NT2/D1 (cell line): ENCODE data around the gene ELOVL7.
"Not testable (repeated sequence)": the region's sequence is repeated elsewhere in the genome, so short reads cannot be mapped to it uniquely, and the experiment has no call there.

Experiments
- DNase-seq: peaks from one replicate; pipeline ENCODE4 v3.0.0-alpha.2; 2011; ENCODE audit warnings: low read depth, low spot score
- H3K27me3 ChIP-seq: 2 replicates; pipeline ENCODE4 v1.6.0; 2011; ENCODE audit warnings: mild to moderate bottlenecking; ENCODE audit not compliant: insufficient read length, insufficient read depth
- H3K36me3 ChIP-seq: 2 replicates; pipeline ENCODE4 v1.6.1; 2011; ENCODE audit warnings: mild to moderate bottlenecking, low read length, mixed read lengths; ENCODE audit not compliant: insufficient read depth, insufficient read length
- H3K4me1 ChIP-seq: 2 replicates; pipeline ENCODE4 v1.5.1; 2011; ENCODE audit not compliant: insufficient read depth, insufficient read length
- H3K4me3 ChIP-seq: 2 replicates; pipeline ENCODE4 v1.5.1; 2011; ENCODE audit warnings: low read depth; ENCODE audit not compliant: insufficient read length
- H3K9ac ChIP-seq: 2 replicates; pipeline ENCODE4 v1.6.0; 2011; ENCODE audit warnings: low read depth; ENCODE audit not compliant: insufficient read length
- H3K9me3 ChIP-seq: 2 replicates; pipeline ENCODE4 v1.5.1; 2011; ENCODE audit warnings: mild to moderate bottlenecking, low read length; ENCODE audit not compliant: insufficient read depth
- SUZ12 ChIP-seq: IDR thresholded peaks from 2 replicates; pipeline ENCODE4 v1.6.1; 2011; ENCODE audit not compliant: insufficient read length, insufficient read depth; ENCODE audit errors: extremely low read depth
- YY1 ChIP-seq: IDR thresholded peaks from 2 replicates; pipeline ENCODE4 v1.6.1; 2011; ENCODE audit not compliant: insufficient read length, insufficient read depth
- ZNF274 ChIP-seq: IDR thresholded peaks from 2 replicates; pipeline ENCODE4 v1.6.1; 2011; ENCODE audit warnings: mild to moderate bottlenecking, low read depth, low read length

The ELOVL7 gene

DNA sequence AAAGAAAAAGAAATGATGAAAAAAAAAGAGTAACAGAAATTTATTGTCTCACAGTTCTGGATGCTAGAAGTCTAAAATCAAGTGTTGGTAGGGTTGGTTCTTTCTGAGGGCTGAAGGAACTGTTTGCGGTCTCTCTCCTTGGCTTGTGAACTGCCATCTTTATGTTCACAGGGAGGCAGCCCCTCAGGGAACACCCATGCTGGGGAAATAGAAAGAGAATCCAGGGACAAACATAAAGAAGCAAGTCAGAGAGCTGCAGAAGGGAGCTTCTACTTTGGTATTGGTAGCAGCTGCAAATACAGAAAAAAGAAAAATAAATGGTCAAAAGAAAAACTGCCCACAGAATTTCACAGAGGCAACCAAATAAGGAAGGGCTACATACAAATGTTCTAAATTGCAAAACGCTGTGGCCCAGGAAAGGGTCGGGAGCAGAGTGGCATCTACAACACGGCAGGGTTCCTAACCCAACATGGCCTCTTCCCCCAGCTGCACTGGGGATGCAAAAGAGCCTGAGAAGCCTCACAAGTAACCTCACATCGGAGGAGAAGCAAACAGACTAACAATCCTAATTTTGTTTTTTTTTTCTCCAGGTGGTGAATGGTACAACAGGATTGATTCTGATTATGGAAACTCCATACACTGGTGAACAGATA is 37.4 kb downstream of the ELOVL7 start:
- H3K36me3 ChIP-seq: no peaks in the 10 kb centered on the region
- H3K9me3 ChIP-seq: no peaks in the 10 kb centered on the region
- H3K4me1 ChIP-seq: no peaks in the 10 kb centered on the region
- DNase-seq: no peak
- TF ChIP-seq YY1: no peak
- no peak for TF ChIP-seq ZNF274
- no peak for TF ChIP-seq SUZ12
- H3K4me3 ChIP-seq: no peak overlapping the region
- H3K27me3 ChIP-seq: no peaks in the 10 kb centered on the region
- no peak overlapping the region for H3K9ac ChIP-seq

DNA sequence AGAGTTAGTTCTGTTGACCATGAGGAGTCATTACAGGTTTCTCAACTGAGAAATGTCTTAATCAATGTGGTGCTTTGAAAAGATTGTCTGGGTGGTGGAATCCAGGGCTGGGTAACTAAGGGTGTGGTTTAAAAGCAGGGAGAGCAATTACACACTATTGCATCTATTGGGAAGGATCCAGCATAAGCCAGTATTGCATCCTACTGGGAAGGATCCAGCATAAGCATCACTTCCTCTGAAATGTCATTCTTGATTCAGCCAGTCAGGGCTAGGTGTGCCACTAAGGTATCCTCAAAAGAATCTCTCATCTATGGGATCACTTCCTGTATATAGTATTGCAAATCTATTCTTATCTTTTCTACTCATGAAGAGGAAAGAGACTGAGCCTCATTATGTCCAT is 38.6 kb downstream of the ELOVL7 start:
- H3K4me3 ChIP-seq: no peak overlapping the region
- H3K36me3 ChIP-seq: no peaks in the 10 kb centered on the region
- H3K9ac ChIP-seq: no peak overlapping the region
- H3K9me3 ChIP-seq: no peaks in the 10 kb centered on the region
- no peaks in the 10 kb centered on the region for H3K27me3 ChIP-seq
- H3K4me1 ChIP-seq: no peaks in the 10 kb centered on the region
- TF ChIP-seq SUZ12: no peak
- TF ChIP-seq ZNF274: no peak
- no peak for TF ChIP-seq YY1
- no peak for DNase-seq

DNA sequence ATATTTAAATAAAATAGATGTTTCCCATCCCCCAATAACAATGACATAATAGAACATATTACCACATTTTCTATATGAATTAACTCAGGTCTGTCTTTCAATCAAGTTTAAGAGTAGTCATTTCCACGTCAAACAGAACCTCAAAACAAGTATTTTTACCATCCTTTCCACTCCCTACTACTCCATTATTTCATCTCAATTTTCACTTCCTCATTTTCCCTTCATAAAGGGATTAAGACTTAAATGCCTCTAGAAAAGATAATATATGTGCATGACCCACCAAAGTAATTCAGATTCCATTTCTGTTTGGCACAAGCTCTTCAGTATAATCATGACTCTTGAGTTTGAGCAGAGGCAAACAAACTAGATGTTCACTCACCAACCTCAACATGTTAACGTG is 40.4 kb downstream of the ELOVL7 start:
- DNase-seq: no peak
- H3K36me3 ChIP-seq: no peaks in the 10 kb centered on the region
- TF ChIP-seq ZNF274 (no peak), YY1 (no peak), SUZ12 (no peak)
- no peak overlapping the region for H3K9ac ChIP-seq
- H3K4me1 ChIP-seq: no peaks in the 10 kb centered on the region
- H3K9me3 ChIP-seq: no peaks in the 10 kb centered on the region
- no peaks in the 10 kb centered on the region for H3K27me3 ChIP-seq
- no peak overlapping the region for H3K4me3 ChIP-seq

DNA sequence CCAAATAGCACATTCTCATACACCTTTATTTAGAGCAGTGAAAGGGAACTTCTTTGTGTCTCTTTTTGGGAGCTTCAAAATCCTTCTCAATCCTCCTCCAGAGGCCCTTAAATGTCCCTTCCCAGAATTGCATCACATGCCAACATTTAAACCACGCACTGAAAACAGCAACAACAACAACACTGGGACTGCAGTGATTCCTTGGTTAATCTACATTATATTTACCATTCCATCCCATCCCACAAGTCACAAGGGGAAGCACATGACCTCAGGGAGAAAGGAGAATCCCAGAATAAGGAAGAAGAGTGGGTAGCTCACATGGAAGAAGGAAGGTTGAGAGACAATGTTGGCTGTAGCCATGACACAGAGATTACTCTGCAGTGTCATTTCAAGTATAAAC is 41.1 kb downstream of the ELOVL7 start:
- Histone ChIP-seq H3K9ac (no peak overlapping the region), H3K9me3 (no peaks in the 10 kb centered on the region), H3K36me3 (no peaks in the 10 kb centered on the region), H3K4me1 (no peaks in the 10 kb centered on the region), H3K4me3 (no peak overlapping the region), H3K27me3 (no peaks in the 10 kb centered on the region)
- no peak for TF ChIP-seq SUZ12
- no peak for TF ChIP-seq ZNF274
- no peak for TF ChIP-seq YY1
- no peak for DNase-seq

DNA sequence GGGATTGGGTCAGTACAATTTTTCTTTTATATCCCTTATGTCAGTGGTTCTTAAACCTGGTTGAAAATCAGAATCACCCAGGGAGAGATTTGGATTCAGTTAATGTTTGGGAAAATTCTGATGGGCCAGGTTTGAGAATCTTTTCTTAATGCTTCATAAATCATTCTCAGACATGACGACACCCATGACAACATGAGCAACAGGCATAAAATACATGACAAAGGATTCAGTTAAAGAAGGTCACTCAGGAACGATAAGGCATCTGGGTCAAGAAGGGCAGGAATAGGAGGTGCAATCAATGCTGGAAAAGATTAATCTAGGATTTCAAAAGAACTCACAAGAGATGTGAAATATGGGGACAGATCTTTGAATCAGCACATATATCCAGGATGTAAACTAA is 41.8 kb downstream of the ELOVL7 start:
- H3K27me3 ChIP-seq: no peaks in the 10 kb centered on the region
- H3K36me3 ChIP-seq: no peaks in the 10 kb centered on the region
- no peaks in the 10 kb centered on the region for H3K9me3 ChIP-seq
- no peak overlapping the region for H3K4me3 ChIP-seq
- TF ChIP-seq YY1: no peak
- TF ChIP-seq SUZ12: no peak
- TF ChIP-seq ZNF274: no peak
- H3K9ac ChIP-seq: no peak overlapping the region
- no peak for DNase-seq
- no peaks in the 10 kb centered on the region for H3K4me1 ChIP-seq

DNA sequence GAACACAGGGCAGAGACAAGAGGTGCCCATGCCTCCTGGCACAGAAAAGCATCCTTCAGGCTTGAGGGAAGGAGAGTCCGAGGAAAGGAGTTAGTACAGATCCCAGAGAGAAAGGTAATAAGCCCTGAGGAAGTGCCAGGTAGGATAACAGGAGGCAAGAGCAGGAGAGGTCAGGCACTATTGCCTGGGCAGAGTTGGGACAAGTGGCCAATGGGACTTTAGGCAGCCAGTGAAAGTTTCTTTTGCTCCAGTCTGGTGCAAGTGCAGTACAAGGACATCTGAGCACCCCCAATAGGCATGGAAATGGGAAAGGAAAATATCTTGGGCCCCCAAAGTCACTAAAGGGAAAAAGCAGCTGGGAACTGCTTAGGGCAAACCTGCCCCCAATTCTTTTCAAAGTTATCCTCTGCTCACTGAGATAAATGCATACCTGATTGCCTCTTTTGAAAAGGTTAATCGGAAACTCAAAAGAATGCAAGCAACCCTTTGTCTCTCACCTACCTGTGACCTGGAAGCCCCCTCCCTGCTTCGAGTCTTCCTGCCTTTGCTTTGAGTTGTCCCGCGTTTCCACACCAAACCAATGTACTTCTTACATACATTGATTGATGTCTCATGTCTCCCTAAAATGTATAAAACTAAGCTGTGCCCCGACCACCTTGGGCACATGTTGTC is 46.5 kb downstream of the ELOVL7 start:
- TF ChIP-seq SUZ12 (no peak), ZNF274 (no peak), YY1 (no peak)
- Histone ChIP-seq H3K9me3 (no peaks in the 10 kb centered on the region), H3K27me3 (no peaks in the 10 kb centered on the region), H3K4me1 (no peaks in the 10 kb centered on the region), H3K9ac (no peak overlapping the region), H3K4me3 (no peak overlapping the region), H3K36me3 (no peaks in the 10 kb centered on the region)
- DNase-seq: peak; percentile 8

DNA sequence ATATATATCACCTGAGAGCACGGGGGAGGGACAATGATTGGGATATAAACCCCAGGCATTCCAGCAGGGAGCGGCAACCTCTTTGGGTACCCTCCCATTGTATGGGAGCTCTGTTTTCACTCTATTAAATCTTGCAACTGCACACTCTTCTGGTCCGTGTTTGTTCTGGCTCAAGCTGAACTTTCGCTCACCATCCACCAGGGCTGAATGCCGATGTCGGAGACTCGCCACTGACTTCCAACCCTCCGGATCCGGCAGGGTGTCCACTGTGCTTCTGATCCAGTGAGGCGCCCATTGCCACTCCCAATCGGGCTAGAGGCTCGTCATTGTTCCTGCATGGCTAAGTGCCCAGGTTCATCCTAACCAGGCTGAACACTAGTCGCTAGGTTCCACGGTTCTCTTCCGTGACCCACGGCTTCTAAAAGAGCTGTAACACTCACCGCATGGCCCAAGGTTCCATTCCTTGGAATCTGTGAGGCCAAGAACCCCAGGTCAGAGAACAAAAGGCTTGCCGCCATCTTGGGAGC is 48.6 kb downstream of the ELOVL7 start:
- not testable (repeated sequence) for H3K4me1 ChIP-seq

DNA sequence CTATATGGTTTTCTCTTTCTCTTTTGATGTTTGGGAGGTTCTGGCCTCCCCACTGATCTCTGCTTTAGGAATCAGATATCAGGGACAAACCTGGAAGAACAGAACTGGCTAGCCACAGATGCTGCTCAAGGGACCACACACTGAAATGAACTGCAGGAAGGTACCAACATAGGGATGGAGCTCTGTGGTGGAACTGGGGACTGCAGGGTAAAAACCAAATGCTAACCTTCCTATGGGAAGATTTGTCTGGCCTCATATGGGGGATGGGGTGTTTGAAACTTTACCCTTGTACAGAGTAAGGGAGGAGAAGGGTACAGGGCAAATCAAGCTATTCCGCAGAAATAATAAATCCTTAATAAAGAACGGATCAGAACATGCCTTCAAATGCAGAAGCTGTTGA is 49.4 kb downstream of the ELOVL7 start:
- Histone ChIP-seq H3K36me3 (no peaks in the 10 kb centered on the region), H3K4me3 (no peak overlapping the region), H3K9ac (no peak overlapping the region), H3K9me3 (no peaks in the 10 kb centered on the region), H3K4me1 (no peaks in the 10 kb centered on the region), H3K27me3 (no peaks in the 10 kb centered on the region)
- no peak for DNase-seq
- no peak for TF ChIP-seq SUZ12
- no peak for TF ChIP-seq YY1
- no peak for TF ChIP-seq ZNF274

More for the DNA sequence above, 48.6 kb downstream of the ELOVL7 start:
- DNase-seq, H3K36me3 ChIP-seq, H3K4me3 ChIP-seq, H3K27me3 ChIP-seq, H3K9me3 ChIP-seq, H3K9ac ChIP-seq: not testable (repeated sequence)
